Gastrocnemius medialis (tissue), 4 donors: ENCODE measurements around the gene CDH4.

Experiments used
- POLR2A ChIP-seq, 2 donors: fragments of 450-650 bp; IDR thresholded peaks; one replicate each; pipeline ENCODE4 v1.6.1; 2017; ENCODE audit warnings: antibody characterized with exemption in 2 of 2, mild to moderate bottlenecking in 2 of 2, moderate library complexity in 2 of 2
- TF ChIP-seq, protein P1 (sequence below), 5 experiments: fragments of 450-650 bp in 3 of 5; fragments of 200-600 bp in 2 of 5; sonication (generic) in 2 of 5; IDR thresholded peaks in 4 of 5; conservative IDR thresholded peaks in 1 of 5; 1 replicate in 4 of 5; 2 replicates in 1 of 5; pipeline ENCODE4 v1.5.1; 2016 to 2019; ENCODE audit warnings: antibody characterized with exemption in 5 of 5, mild to moderate bottlenecking in 3 of 5, moderate library complexity in 3 of 5

DNA sequence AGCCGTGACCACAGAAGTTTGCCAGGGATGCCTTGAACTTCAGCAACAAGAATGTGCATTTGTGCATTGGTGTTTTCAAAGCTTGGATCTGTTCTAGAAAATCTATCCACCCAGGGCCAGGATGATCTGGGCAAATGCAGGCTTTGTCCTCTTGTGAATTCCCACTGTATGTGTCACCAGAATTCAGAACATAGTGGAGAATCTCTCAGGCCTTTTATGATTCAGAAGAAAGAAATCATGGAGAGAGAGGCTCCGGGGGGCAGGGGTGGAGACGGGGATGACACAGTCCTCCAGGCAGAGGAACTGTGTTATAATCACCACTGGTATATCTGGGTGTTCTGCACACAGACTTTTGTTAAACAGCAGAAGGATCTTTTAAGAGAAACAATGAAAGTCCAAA, 304.1 kb downstream of the CDH4 start:
- TF ChIP-seq, protein P1, sequence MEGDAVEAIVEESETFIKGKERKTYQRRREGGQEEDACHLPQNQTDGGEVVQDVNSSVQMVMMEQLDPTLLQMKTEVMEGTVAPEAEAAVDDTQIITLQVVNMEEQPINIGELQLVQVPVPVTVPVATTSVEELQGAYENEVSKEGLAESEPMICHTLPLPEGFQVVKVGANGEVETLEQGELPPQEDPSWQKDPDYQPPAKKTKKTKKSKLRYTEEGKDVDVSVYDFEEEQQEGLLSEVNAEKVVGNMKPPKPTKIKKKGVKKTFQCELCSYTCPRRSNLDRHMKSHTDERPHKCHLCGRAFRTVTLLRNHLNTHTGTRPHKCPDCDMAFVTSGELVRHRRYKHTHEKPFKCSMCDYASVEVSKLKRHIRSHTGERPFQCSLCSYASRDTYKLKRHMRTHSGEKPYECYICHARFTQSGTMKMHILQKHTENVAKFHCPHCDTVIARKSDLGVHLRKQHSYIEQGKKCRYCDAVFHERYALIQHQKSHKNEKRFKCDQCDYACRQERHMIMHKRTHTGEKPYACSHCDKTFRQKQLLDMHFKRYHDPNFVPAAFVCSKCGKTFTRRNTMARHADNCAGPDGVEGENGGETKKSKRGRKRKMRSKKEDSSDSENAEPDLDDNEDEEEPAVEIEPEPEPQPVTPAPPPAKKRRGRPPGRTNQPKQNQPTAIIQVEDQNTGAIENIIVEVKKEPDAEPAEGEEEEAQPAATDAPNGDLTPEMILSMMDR (IDR thresholded peaks at IDR 0.05 in 4 of 5, conservative IDR thresholded peaks at IDR 0.05 in 1 of 5): no peak
- no peak for TF ChIP-seq POLR2A (IDR thresholded peaks at IDR 0.05)
